22Rv1 (cell line): ENCODE measurements around the gene MTOR.

Experiments
- H3K27ac ChIP-seq: fragments of 450-650 bp; 2 replicates; pipeline ENCODE4 v1.5.1; 2017
- ZFX ChIP-seq: fragments of 450-650 bp; IDR thresholded peaks from 2 replicates; pipeline ENCODE4 v1.6.1; 2017; ENCODE audit warnings: antibody characterized with exemption, borderline replicate concordance
- TF ChIP-seq, protein P1 (sequence below): fragments of 450-650 bp; IDR thresholded peaks from 2 replicates; pipeline ENCODE4 v1.5.1; 2017; ENCODE audit warnings: mild to moderate bottlenecking

MTOR gene

DNA sequence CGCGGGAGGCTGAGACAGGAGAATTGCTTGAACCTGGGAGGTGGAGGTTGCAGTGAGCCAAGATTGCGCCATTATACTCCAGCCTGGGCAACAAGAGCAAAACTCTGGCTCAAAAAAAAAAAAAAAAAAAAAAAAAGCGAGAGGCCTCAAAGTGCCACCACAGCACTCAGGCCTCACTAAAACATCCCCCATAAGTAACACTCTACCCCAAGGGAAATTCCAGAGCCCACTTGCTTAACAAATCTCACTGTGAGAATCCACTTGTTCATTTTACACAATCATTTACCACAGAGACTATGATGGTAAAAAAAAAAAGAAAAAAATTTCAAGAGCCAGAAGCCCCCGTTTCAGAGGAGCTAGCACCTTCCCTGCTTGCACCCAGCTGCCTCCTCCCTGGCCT, 136.4 kb downstream of the MTOR start:
- TF ChIP-seq ZFX: no peak
- TF ChIP-seq, protein P1, sequence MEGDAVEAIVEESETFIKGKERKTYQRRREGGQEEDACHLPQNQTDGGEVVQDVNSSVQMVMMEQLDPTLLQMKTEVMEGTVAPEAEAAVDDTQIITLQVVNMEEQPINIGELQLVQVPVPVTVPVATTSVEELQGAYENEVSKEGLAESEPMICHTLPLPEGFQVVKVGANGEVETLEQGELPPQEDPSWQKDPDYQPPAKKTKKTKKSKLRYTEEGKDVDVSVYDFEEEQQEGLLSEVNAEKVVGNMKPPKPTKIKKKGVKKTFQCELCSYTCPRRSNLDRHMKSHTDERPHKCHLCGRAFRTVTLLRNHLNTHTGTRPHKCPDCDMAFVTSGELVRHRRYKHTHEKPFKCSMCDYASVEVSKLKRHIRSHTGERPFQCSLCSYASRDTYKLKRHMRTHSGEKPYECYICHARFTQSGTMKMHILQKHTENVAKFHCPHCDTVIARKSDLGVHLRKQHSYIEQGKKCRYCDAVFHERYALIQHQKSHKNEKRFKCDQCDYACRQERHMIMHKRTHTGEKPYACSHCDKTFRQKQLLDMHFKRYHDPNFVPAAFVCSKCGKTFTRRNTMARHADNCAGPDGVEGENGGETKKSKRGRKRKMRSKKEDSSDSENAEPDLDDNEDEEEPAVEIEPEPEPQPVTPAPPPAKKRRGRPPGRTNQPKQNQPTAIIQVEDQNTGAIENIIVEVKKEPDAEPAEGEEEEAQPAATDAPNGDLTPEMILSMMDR: no peak
- no peak overlapping the region for H3K27ac ChIP-seq

DNA sequence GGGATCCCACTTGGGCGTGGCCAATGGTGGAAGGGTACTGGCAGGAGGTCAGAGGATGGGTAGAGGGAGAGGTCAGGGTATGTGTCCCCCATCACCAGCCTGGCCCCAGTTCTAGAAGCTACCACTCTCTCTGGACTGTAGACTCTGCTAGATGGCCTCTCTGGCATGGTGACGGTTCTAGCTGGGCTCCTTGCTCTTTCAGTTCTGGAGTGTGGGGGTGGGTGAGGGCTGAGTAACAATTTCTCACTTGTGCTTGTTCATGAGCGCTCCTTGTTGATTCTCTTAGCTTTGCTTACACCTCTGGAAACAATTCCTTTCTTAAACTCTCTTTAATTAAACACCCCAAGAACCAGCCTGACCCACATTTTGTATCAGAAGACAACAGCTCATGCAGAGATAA, 137.4 kb downstream of the MTOR start:
- H3K27ac ChIP-seq: no peak overlapping the region
- TF ChIP-seq, protein P1: no peak
- TF ChIP-seq ZFX: no peak

DNA sequence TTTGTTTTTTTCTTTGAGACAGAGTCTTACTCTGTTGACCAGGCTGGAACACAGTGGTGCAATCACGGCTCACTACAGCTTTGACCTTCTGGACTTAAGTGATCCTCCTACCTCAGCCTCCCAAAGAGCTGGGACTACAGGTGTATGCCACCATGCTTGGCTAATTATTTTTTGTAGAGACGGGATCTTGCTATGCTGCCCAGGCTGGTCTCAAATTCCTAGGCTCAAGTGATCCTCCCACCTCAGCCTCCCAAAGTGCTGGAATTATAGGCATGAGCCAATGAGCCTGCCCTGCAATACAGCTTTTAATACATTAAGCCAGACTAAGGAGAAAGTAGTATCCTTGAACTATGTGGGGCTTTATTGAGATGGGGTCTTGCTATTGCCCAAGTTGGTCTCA, 146.0 kb downstream of the MTOR start:
- H3K27ac ChIP-seq: no peak overlapping the region
- TF ChIP-seq ZFX: no peak
- TF ChIP-seq, protein P1: no peak

DNA sequence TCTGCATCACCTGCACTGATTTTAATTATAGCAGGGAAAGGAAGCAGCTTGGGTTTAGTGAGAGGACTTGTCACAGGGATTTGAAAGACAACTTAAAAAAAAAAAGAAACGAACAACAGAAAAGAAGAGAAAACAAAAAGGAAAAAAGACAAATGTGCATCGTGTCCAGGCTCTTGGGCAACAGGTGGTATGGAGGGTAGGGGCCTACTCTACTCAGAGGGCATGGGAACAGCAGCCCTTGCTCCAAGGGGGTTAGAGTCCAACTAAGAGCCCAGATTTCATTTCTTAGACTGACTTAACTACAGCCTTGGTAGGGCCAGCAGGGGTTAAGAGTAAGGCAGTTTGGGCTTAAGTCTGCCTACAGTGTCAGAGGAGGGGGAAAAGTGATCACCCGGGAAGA, 147.4 kb downstream of the MTOR start:
- TF ChIP-seq, protein P1: no peak
- no peak for TF ChIP-seq ZFX
- no peak overlapping the region for H3K27ac ChIP-seq

DNA sequence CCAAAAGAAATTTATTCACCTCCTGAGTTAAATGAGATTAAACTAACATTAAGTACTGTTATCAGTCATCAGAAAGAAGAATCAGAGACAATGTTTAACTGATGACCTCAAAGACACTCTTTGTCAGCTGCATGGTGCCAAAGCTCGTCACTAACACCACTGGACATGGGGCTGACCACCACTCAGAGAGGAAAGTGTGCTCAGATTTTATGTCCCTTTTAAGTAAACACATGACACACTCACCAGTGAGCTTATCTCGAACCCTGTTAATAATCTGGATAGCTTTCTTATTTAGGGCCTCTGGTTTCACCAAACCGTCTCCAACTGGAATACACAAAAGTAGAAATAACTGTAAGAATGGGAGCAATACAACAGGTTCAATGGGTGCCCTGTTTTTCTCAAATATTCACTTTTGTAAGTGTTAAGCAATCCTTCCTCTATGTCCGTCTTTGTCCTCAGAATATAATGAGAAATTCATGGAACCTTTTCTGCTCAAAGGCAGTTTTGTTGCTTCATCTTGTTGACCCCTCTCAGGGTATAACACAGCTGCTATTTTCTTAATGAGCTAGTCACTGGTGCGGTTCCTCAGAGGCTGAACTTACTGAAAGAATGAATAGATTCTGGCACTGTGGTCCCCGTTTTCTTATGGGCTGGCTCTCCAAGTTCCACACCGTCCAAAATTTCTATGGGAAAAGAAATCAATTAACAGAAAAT, 153.1 kb downstream of the MTOR start:
- no peak overlapping the region for H3K27ac ChIP-seq
- no peak for TF ChIP-seq ZFX
- TF ChIP-seq, protein P1: no peak

DNA sequence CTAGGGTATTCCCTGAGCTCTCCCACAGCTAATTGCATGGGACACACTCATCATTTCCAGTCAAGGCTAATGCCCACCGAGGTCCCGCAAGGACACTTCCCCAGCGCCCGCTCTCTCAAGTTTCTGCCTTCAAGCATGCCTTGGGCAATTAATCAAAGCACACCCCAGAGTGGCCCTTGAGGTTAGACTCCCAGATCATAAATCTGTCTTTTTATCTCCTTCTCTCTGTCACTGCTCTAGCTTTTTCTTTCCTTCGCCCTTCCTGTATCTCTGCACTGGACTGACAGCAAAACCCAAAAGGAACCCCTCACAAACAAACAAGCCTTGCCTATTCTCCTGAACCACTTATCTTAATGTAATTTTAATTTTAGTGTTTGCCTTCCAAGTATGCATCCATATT, 154.8 kb downstream of the MTOR start:
- TF ChIP-seq, protein P1: no peak
- TF ChIP-seq ZFX: no peak
- no peak overlapping the region for H3K27ac ChIP-seq

DNA sequence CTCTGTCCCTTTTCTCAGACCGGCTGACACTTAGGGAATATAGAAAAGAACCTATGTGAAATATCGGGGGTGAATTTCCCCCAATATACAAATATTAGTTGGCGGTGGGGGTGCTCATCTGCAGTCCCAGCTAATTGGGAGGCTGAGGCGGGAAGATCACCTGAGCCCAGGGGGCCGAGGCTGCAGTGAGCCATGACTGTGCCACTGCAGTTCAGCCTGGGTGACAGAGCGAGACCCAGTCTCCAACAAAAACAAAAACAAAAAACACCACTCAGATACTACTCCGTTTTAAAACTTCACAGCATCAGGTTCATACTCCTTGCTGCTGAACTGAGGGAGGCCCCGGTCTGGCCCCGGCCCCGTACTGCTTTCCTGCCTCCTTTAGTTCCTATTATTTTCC, 156.8 kb downstream of the MTOR start:
- TF ChIP-seq, protein P1: no peak
- TF ChIP-seq ZFX: no peak
- H3K27ac ChIP-seq: no peak overlapping the region
